NT2/D1 (cell line): ENCODE results near the gene TSHR.

Experiments
- DNase-seq: peaks from one replicate; pipeline ENCODE4 v3.0.0-alpha.2; 2011; ENCODE audit warnings: low read depth, low spot score
- H3K27me3 ChIP-seq: 2 replicates; pipeline ENCODE4 v1.6.0; 2011; ENCODE audit warnings: mild to moderate bottlenecking; ENCODE audit not compliant: insufficient read length, insufficient read depth
- H3K36me3 ChIP-seq: 2 replicates; pipeline ENCODE4 v1.6.1; 2011; ENCODE audit warnings: mild to moderate bottlenecking, low read length, mixed read lengths; ENCODE audit not compliant: insufficient read depth, insufficient read length
- H3K4me1 ChIP-seq: 2 replicates; pipeline ENCODE4 v1.5.1; 2011; ENCODE audit not compliant: insufficient read depth, insufficient read length
- H3K4me3 ChIP-seq: 2 replicates; pipeline ENCODE4 v1.5.1; 2011; ENCODE audit warnings: low read depth; ENCODE audit not compliant: insufficient read length
- H3K9ac ChIP-seq: 2 replicates; pipeline ENCODE4 v1.6.0; 2011; ENCODE audit warnings: low read depth; ENCODE audit not compliant: insufficient read length
- H3K9me3 ChIP-seq: 2 replicates; pipeline ENCODE4 v1.5.1; 2011; ENCODE audit warnings: mild to moderate bottlenecking, low read length; ENCODE audit not compliant: insufficient read depth
- SUZ12 ChIP-seq: IDR thresholded peaks from 2 replicates; pipeline ENCODE4 v1.6.1; 2011; ENCODE audit not compliant: insufficient read length, insufficient read depth; ENCODE audit errors: extremely low read depth
- YY1 ChIP-seq: IDR thresholded peaks from 2 replicates; pipeline ENCODE4 v1.6.1; 2011; ENCODE audit not compliant: insufficient read length, insufficient read depth
- ZNF274 ChIP-seq: IDR thresholded peaks from 2 replicates; pipeline ENCODE4 v1.6.1; 2011; ENCODE audit warnings: mild to moderate bottlenecking, low read depth, low read length

Gene TSHR

GRCh38 chr14:80954687-80955299 is 628 bp upstream of the TSHR start:
- Histone ChIP-seq H3K4me1 (no peaks in the 10 kb centered on the region), H3K36me3 (no peaks in the 10 kb centered on the region), H3K9me3 (no peaks in the 10 kb centered on the region), H3K9ac (peak overlapping the region; percentile 61), H3K27me3 (peaks cover 6% of the 10 kb centered on the region), H3K4me3 (peak overlapping the region; percentile 49)
- DNase-seq = peak; percentile 39
- TF ChIP-seq ZNF274 (no peak), SUZ12 (no peak), YY1 (no peak)

GRCh38 chr14:80956102-80956501 is 681 bp downstream of the TSHR start:
- no peak overlapping the region for H3K4me3 ChIP-seq

GRCh38 chr14:80956922-80957321 is 1.5 kb downstream of the TSHR start:
- H3K9ac ChIP-seq = no peak overlapping the region
- peaks cover 6% of the 10 kb centered on the region for H3K27me3 ChIP-seq

More at GRCh38 chr14:80956102-80956501, 681 bp downstream of the TSHR start:
- Histone ChIP-seq H3K9ac (no peak overlapping the region), H3K27me3 (peaks cover 6% of the 10 kb centered on the region), H3K36me3 (no peaks in the 10 kb centered on the region), H3K9me3 (no peaks in the 10 kb centered on the region), H3K4me1 (no peaks in the 10 kb centered on the region)
- DNase-seq = no peak
- TF ChIP-seq SUZ12 (no peak), ZNF274 (no peak), YY1 (no peak)

GRCh38 chr14:80957613-80958012 is 2.2 kb downstream of the TSHR start:
- no peak for DNase-seq
- H3K4me3 ChIP-seq = no peak overlapping the region

More at GRCh38 chr14:80956922-80957321, 1.5 kb downstream of the TSHR start:
- TF ChIP-seq YY1 = no peak
- TF ChIP-seq SUZ12 = no peak
- TF ChIP-seq ZNF274 = no peak
- Histone ChIP-seq H3K36me3 (no peaks in the 10 kb centered on the region), H3K4me1 (no peaks in the 10 kb centered on the region), H3K9me3 (no peaks in the 10 kb centered on the region), H3K4me3 (no peak overlapping the region)
- DNase-seq = no peak

GRCh38 chr14:80958226-80958625 is 2.8 kb downstream of the TSHR start:
- Histone ChIP-seq H3K36me3 (no peaks in the 10 kb centered on the region), H3K4me1 (no peaks in the 10 kb centered on the region), H3K27me3 (peaks cover 6% of the 10 kb centered on the region), H3K9ac (no peak overlapping the region), H3K9me3 (no peaks in the 10 kb centered on the region), H3K4me3 (no peak overlapping the region)
- TF ChIP-seq ZNF274 = no peak
- no peak for TF ChIP-seq SUZ12
- TF ChIP-seq YY1 = no peak
- no peak for DNase-seq

More at GRCh38 chr14:80957613-80958012, 2.2 kb downstream of the TSHR start:
- H3K36me3 ChIP-seq = no peaks in the 10 kb centered on the region
- H3K4me1 ChIP-seq = no peaks in the 10 kb centered on the region
- H3K9me3 ChIP-seq = no peaks in the 10 kb centered on the region
- no peak for TF ChIP-seq ZNF274
- no peak for TF ChIP-seq SUZ12
- no peak for TF ChIP-seq YY1
- H3K9ac ChIP-seq = no peak overlapping the region
- peaks cover 6% of the 10 kb centered on the region for H3K27me3 ChIP-seq

GRCh38 chr14:80958939-80959338 is 3.5 kb downstream of the TSHR start:
- Histone ChIP-seq H3K9me3 (no peaks in the 10 kb centered on the region), H3K27me3 (peaks cover 6% of the 10 kb centered on the region), H3K36me3 (no peaks in the 10 kb centered on the region), H3K9ac (no peak overlapping the region), H3K4me1 (no peaks in the 10 kb centered on the region), H3K4me3 (no peak overlapping the region)
- no peak for DNase-seq
- TF ChIP-seq SUZ12 (no peak), ZNF274 (no peak), YY1 (no peak)

- no peak for DNase-seq
- H3K36me3 ChIP-seq = no peaks in the 10 kb centered on the region
- peaks cover 6% of the 10 kb centered on the region for H3K27me3 ChIP-seq
- H3K4me1 ChIP-seq = no peaks in the 10 kb centered on the region
- TF ChIP-seq SUZ12 = no peak
- no peak for TF ChIP-seq YY1
- TF ChIP-seq ZNF274 = no peak
- H3K4me3 ChIP-seq = no peak overlapping the region
- H3K9me3 ChIP-seq = no peaks in the 10 kb centered on the region
- H3K9ac ChIP-seq = no peak overlapping the region
Observed at GRCh38 chr14:80959496-80959895, 4.1 kb downstream of the TSHR start.
